ENCODE measurements around the gene CAPN10. TPM values are rescaled to one million over a fixed set of nuclear protein-coding genes. Genes with fewer than 3 reads are reported as not detected.

Gene CAPN10
- total RNA-seq, 2 donors from 2014 or later: 64.2 to 82.9 TPM

DNA sequence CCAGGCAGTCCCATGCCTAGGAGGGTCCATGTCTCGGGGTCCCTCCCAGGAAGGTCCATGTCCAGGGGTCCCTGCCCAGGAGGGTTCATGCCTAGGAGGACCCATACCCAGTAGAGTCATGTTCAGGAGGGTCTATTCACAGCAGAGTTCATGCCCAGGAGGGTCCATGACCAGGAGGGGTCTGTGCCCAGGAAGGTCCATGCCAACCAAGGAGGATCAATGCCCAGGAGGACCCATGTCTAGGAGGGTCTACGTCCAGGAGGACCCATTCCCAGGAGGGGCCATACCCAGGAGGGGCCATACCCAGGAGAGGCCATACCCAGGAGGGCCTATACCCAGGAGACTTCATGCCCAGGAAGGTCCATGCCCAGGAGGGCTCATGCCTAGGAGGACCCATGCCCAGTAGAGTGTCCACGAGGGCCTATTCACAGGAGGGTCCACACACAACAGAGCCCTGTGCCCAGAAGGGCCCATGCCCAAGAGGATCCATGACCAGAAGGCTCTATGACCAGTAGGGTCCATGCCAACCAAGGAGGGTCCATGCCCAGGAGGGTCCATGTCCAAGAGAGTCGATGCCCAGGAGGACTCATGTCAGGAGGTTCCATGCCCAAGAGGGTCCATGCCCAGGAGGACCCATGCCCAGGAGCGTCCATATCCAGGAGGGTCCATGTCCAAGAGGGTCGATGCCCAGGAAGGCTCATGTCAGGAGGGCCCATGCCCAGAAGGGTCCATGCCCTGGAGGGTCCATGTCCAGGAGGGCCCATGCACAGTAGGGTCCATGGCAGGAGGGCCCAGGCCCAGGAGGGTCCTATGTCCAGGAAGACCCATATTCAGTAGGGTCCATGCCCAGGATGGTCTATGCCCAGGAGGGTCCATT lies 48.8 kb downstream of the CAPN10 start:
- ATAC-seq (no peak), DNase-seq (no peak)
- no peaks in the 10 kb centered on the region for H3K27me3 Mint-ChIP-seq
- H3K4me3 Mint-ChIP-seq: no peak overlapping the region
- H3K9me3 ChIP-seq (ENCODE audit: control insufficient read depth, low read length, poor library complexity, severe bottlenecking): no peaks in the 10 kb centered on the region
- no peaks in the 10 kb centered on the region for H3K36me3 Mint-ChIP-seq (ENCODE audit: low read depth)
- H3K4me1 Mint-ChIP-seq: no peaks in the 10 kb centered on the region
- H3K27ac Mint-ChIP-seq: no peak overlapping the region

DNA sequence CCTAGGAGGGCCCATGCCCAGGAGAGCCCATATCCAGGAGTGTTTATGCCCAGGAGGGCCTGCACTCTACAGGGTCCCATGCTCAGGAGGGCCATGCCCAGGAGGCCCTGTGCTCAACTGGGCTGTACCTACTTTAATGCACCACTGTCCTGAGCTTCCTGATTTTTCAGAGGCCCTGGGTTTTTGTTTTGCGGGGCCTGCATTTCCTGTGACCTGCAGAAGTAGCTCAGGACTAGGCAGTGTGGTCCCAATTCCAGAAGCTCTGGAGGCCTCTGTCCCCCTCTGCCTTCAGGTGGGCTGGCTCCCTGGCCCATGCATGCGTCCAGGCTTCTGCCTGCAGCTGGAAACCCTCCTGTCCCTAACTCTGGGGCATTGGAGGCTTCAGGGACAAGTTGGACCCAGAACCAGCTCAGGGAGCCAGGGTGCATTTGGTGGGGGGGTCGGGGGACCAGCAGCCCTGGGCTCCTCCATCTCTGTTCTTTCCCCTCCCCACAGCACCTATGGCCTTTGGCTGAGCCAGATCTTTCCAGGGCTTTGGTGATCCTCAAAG lies 49.5 kb downstream of the CAPN10 start:
- H3K9me3 ChIP-seq (ENCODE audit: control insufficient read depth, low read length, poor library complexity, severe bottlenecking): no peaks in the 10 kb centered on the region
- Mint-ChIP-seq H3K27me3 (no peaks in the 10 kb centered on the region), H3K36me3 (ENCODE audit: low read depth) (no peaks in the 10 kb centered on the region), H3K4me3 (no peak overlapping the region), H3K27ac (no peak overlapping the region), H3K4me1 (no peaks in the 10 kb centered on the region)
- ATAC-seq (no peak), DNase-seq (no peak)

DNA sequence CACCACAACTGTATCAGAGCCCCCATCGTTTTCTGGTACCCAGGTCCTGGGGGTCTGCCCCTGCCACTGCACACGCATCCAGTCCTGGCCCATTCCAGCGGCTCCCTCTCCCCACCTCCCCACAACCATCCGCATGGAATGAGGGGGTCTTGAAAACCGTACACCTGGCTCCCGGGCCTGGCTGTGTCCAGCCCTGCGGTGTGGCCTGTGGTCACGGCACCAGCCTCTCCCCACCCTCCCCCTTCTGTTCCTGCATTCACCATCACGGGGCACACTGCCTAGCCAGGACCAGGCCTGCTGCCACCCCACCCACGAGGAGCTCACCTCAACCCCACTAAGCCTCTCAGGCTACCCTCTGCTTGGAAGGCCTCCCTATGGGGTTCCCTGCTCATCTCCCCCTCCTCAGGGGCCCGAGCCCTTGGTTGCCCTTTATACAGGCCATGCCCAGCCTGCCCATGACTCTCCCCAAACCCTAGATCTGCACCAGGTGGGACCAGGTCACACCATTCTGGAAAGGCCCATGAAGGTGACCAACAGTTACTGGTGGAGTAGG lies 50.1 kb downstream of the CAPN10 start:
- Mint-ChIP-seq H3K27ac (no peak overlapping the region), H3K36me3 (ENCODE audit: low read depth) (no peaks in the 10 kb centered on the region), H3K4me3 (no peak overlapping the region), H3K27me3 (no peaks in the 10 kb centered on the region), H3K4me1 (no peaks in the 10 kb centered on the region)
- no peaks in the 10 kb centered on the region for H3K9me3 ChIP-seq (ENCODE audit: control insufficient read depth, low read length, poor library complexity, severe bottlenecking)
- ATAC-seq (no peak), DNase-seq (no peak)

DNA sequence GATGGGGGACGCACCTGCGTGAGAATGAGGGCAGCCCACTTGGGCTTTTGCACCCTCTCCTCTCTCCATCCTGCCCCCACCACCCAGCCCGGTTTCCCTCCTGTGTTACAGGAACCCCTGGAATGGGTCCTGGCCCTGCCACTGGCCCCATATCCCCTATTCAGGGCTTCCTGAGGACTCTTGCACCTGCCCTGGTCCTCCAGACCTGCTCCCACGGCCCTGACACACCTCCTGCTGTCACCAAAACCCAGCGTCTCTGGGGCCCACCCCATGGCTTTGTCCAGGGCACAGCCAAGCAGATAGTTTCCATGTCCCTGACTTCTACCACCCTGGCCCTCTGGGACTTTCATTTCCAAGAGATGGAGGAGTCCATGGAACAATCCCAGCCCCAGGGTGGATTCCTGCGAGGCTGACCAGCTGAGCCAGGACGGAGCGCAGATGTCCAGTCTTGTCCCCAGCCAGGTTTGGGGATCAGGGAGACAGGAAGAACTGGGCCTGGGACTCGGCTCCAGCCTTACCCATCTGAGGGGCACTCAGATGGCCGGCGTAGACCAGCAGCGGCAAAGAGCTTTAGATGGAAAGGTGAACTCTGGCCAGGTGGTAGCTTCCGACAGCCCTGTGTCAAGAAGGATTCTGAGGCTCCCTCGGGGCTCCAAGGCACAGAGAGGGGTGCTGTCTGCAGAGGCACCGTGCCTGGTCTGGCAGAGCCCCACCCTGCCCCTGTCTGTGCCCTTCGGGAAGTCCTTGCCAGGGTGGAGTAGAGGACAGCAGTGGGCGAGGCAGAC lies 50.8 kb downstream of the CAPN10 start:
- H3K4me1 Mint-ChIP-seq: no peaks in the 10 kb centered on the region
- H3K27me3 Mint-ChIP-seq: no peaks in the 10 kb centered on the region
- DNase-seq (no peak), ATAC-seq (no peak)
- no peak overlapping the region for H3K27ac Mint-ChIP-seq
- H3K9me3 ChIP-seq (ENCODE audit: control insufficient read depth, low read length, poor library complexity, severe bottlenecking): no peaks in the 10 kb centered on the region
- no peak overlapping the region for H3K4me3 Mint-ChIP-seq
- H3K36me3 Mint-ChIP-seq (ENCODE audit: low read depth): no peaks in the 10 kb centered on the region

DNA sequence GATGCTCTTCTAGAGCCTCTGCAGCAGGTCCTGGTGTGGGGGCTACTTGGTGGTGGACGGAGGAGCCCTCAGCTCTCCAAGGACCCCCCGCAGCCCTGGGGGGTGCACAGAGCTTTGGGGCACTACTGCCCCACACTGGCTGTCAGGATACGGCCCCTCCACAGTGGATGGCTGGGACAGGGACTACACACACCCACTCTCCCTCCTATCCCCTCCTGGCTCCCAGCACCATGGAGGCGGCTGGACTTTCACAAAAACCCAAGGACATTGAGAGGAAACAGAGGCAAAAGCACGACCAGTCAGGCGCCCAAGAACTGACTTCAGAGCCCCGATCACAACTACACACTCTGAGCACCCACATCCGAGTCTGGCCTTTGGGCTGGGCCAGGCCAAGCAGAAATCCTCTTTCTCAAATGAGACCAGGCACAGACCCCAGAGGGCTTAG lies 51.4 kb downstream of the CAPN10 start:
- no peaks in the 10 kb centered on the region for H3K27me3 Mint-ChIP-seq
- H3K9me3 ChIP-seq (ENCODE audit: control insufficient read depth, low read length, poor library complexity, severe bottlenecking): no peaks in the 10 kb centered on the region

DNA sequence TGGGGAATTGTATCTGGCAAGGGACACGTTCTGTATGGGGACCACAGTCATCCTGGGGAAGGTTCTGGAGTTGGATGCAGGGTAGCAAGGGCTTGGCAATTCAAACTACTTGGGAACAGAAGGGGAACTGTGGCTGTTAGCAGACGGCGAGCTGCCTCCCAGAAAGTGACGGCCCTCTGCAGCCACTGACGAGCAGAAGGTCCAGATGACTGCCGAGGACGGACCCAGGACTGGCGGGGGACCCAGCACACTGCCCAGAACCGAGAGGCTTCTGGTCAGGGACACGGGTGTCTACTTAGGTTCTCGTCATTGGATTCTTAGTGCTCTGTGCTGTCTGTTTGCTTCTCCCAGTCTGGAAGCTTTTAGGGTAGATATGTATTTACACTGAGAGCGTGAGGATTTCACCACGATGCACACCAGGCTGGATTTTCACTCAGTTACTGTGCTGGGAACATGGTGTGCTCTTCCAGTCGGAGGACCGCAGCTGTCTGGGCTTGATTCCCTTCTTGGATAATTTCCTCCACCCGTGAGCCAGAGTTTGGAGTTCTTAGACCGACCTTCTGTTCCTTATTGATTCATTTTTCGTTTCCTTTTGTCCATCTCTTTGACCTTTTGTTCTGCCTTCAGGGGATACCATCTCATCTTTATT lies 52.1 kb downstream of the CAPN10 start:
- Mint-ChIP-seq H3K36me3 (ENCODE audit: low read depth) (no peaks in the 10 kb centered on the region), H3K27ac (no peak overlapping the region), H3K27me3 (no peaks in the 10 kb centered on the region), H3K4me3 (no peak overlapping the region), H3K4me1 (no peaks in the 10 kb centered on the region)
- no peaks in the 10 kb centered on the region for H3K9me3 ChIP-seq (ENCODE audit: control insufficient read depth, low read length, poor library complexity, severe bottlenecking)
- ATAC-seq (no peak), DNase-seq (no peak)

More for the DNA sequence above, 51.4 kb downstream of the CAPN10 start:
- ATAC-seq (no peak), DNase-seq (no peak)
- Mint-ChIP-seq H3K27ac (no peak overlapping the region), H3K4me1 (no peaks in the 10 kb centered on the region), H3K4me3 (no peak overlapping the region), H3K36me3 (ENCODE audit: low read depth) (no peaks in the 10 kb centered on the region)

DNA sequence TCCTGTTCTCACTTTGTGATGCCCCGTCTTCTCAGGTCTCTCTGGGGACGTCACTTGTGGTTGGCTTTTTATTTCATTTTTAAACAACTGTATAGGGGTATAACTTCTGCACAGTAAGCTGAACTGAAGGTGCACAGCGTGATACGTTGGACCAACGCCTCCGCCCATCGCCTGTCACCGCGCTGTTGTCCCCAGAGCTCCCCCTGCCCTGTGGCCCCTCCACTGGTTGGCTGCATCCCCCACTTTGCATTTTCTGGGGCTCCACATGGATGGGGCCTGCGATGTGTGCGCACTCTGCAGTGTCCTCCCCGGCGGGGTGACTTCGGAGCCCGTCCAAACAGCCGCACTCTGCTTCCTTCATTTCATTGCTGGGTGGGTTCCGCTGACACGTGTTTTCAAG lies 53.0 kb downstream of the CAPN10 start:
- DNase-seq (no peak), ATAC-seq (no peak)
- Mint-ChIP-seq H3K27ac (no peak overlapping the region), H3K4me1 (no peaks in the 10 kb centered on the region), H3K27me3 (no peaks in the 10 kb centered on the region), H3K4me3 (no peak overlapping the region), H3K36me3 (ENCODE audit: low read depth) (no peaks in the 10 kb centered on the region)
- no peaks in the 10 kb centered on the region for H3K9me3 ChIP-seq (ENCODE audit: control insufficient read depth, low read length, poor library complexity, severe bottlenecking)

DNA sequence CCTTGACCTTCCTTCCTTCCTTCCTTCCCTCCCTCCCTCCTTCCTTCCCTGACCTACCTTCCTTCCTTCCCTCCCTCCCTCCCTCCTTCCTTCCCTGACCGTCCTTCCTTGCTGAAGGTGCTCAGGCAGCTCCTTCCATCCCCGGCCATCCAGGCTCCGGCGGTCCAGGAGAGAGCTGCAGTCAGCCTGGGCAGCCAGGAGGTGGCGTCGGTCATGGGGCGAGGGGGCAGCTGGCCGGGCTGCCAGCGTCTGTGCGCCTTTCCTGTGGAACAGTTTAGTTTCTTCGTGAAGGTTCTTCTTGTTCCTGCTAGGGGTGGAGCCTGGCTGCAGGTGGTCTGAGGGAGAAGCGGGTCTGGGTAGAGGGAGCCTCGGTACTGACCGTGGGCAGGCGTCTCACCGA lies 54.4 kb downstream of the CAPN10 start:
- no peak overlapping the region for H3K27ac Mint-ChIP-seq
- DNase-seq (no peak), ATAC-seq (no peak)
- H3K27me3 Mint-ChIP-seq: no peaks in the 10 kb centered on the region
- no peaks in the 10 kb centered on the region for H3K9me3 ChIP-seq (ENCODE audit: control insufficient read depth, low read length, poor library complexity, severe bottlenecking)
- H3K4me3 Mint-ChIP-seq: no peak overlapping the region
- H3K36me3 Mint-ChIP-seq (ENCODE audit: low read depth): no peaks in the 10 kb centered on the region
- no peaks in the 10 kb centered on the region for H3K4me1 Mint-ChIP-seq

DNA sequence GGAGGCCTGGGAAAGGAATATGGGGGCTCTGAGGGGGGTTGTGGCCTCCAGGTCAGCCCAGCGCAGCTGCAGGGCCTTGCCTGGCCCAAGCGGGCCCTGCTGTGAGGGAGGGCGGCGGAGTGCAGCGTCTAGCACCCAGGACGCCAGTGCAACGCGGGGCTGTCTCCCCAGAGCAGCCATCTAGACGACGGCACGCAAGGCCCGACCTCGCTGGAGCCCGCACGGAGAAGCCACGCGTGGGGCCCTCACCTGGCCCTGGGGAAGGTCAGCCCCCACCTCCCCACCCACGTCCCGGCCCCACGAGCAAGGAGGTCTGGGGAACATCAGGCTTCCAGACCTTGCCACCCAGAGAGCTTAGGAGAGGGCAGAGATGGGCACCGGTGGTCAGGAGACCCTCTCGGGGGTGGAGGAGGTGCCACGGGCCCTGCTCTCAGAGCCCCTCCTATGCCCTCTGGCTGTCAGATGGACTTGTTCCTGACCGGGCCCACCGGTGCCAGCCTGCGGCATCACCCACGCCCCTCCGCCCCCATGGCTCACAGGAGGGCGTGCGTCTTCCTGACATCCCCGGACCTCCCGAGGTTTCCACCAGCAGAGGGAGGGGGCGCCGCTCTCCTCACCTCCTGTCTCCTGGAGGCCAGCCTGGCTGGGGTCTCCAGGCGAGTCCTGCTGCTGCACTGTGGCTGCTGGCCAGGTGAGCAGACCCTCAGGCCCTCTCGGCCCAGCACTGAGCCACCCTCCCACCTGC lies 55.7 kb downstream of the CAPN10 start:
- no peak overlapping the region for H3K27ac Mint-ChIP-seq
- ATAC-seq (no peak), DNase-seq (no peak)
- no peak overlapping the region for H3K4me3 Mint-ChIP-seq
- no peaks in the 10 kb centered on the region for H3K4me1 Mint-ChIP-seq
- H3K27me3 Mint-ChIP-seq: no peaks in the 10 kb centered on the region
- H3K36me3 Mint-ChIP-seq (ENCODE audit: low read depth): no peaks in the 10 kb centered on the region
- H3K9me3 ChIP-seq (ENCODE audit: control insufficient read depth, low read length, poor library complexity, severe bottlenecking): no peaks in the 10 kb centered on the region

DNA sequence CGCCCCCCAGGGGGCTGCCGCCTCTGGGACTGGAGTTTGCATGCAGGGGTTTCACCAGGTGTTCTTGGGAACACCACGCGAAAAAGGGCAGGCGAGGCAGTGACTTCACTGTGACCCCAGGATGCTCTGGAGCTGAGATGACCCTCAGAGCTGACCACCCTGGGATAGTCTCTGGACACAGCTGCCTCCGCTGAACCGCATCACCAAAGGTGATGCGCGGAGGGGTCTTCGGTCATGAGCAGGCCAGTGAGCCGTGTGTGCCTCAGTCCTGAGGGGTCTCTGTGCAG lies 56.2 kb downstream of the CAPN10 start:
- no peaks in the 10 kb centered on the region for H3K9me3 ChIP-seq (ENCODE audit: control insufficient read depth, low read length, poor library complexity, severe bottlenecking)
- ATAC-seq (no peak), DNase-seq (no peak)
- Mint-ChIP-seq H3K27ac (no peak overlapping the region), H3K4me3 (no peak overlapping the region), H3K27me3 (peaks cover 5% of the 10 kb centered on the region), H3K4me1 (no peaks in the 10 kb centered on the region), H3K36me3 (ENCODE audit: low read depth) (no peaks in the 10 kb centered on the region)

DNA sequence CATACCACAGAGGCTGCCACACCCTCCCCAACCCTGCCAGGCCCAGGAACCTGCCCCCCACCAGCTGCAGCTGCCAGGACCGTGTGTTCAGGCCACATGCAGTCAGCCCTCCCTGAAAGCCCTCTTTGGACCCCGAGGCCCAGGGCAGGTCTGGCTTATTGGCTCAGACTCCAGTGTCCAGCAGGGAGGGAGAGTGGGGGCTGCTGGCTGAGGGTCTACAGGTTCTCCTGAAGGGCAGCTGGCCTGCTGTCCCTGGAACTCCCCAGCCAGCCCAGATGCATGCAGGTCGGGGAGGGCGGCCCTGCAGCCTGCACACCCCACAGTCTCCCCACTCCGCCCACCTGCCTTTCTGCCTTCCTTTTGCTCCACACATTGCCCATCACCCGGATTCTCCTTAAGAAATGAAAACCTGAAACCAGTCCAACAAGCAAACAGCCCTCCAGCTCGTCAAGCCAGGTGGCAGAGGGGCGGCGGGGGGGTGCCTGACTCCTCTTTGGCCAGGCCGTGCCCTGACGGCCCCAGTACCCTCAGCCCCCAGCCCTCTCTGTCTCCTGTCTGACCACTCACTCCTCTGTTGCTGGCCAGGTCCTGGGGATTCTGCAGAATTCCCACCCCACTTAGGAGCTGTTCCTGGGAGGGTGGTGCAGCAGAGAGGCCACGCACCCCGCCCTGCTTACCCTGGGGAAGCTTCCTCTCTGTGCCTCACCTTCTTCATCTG lies 56.7 kb downstream of the CAPN10 start:
- no peaks in the 10 kb centered on the region for H3K36me3 Mint-ChIP-seq (ENCODE audit: low read depth)
- no peaks in the 10 kb centered on the region for H3K9me3 ChIP-seq (ENCODE audit: control insufficient read depth, low read length, poor library complexity, severe bottlenecking)
- DNase-seq: no peak
- ATAC-seq: no peak
- peak overlapping the region; percentile 21 for H3K4me3 Mint-ChIP-seq
- peaks cover 10% of the 10 kb centered on the region for H3K27me3 Mint-ChIP-seq
- no peaks in the 10 kb centered on the region for H3K4me1 Mint-ChIP-seq
- H3K27ac Mint-ChIP-seq: no peak overlapping the region

DNA sequence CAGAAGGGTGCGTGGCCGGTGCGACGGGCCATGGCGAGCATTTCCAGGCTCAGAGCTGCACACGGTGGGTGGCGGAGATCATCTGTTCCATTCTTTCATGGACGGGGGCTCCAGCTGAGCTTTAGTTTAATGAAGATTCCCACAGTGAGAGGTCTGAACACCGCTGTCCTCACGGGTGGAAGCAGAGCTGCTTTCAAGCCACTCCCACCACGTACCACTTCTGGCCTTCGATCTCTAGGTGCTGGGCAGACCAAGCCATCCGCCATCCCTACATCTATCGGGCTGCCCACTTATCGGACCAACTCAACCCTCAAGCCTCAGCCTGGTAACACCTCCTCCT lies 57.2 kb downstream of the CAPN10 start:
- no peaks in the 10 kb centered on the region for H3K4me1 Mint-ChIP-seq
- ATAC-seq (no peak), DNase-seq (no peak)
- H3K27me3 Mint-ChIP-seq: peaks cover 15% of the 10 kb centered on the region
- H3K36me3 Mint-ChIP-seq (ENCODE audit: low read depth): no peaks in the 10 kb centered on the region
- peak overlapping the region; percentile 21 for H3K4me3 Mint-ChIP-seq
- H3K27ac Mint-ChIP-seq: no peak overlapping the region
- H3K9me3 ChIP-seq (ENCODE audit: control insufficient read depth, low read length, poor library complexity, severe bottlenecking): no peaks in the 10 kb centered on the region
